Measurements from ENCODE around the gene TBCD.

Gene TBCD

GRCh38 chr17:82923366-82924113 lies 171.7 kb downstream of the TBCD start:
- no peak for DNase-seq (ENCODE audit: low read depth in 3 of 3)

GRCh38 chr17:82924214-82924613 lies 172.3 kb downstream of the TBCD start:
- no peak for DNase-seq (ENCODE audit: low read depth in 3 of 3)

- DNase-seq (ENCODE audit: low read depth in 3 of 3), result no peak
Measured at GRCh38 chr17:82924812-82925211, 172.9 kb downstream of the TBCD start.

- no peak for DNase-seq (ENCODE audit: low read depth in 3 of 3)
Measured at GRCh38 chr17:82925336-82925735, 173.5 kb downstream of the TBCD start.

GRCh38 chr17:82926081-82926480 lies 174.2 kb downstream of the TBCD start:
- no peak for DNase-seq (ENCODE audit: low read depth in 3 of 3)

- DNase-seq (ENCODE audit: low read depth in 3 of 3), result no peak
Measured at GRCh38 chr17:82926716-82927115, 174.9 kb downstream of the TBCD start.

- DNase-seq (ENCODE audit: low read depth in 3 of 3), result no peak
Measured at GRCh38 chr17:82927311-82927660, 175.4 kb downstream of the TBCD start.

GRCh38 chr17:82927661-82928601 lies 176.1 kb downstream of the TBCD start:
- DNase-seq (ENCODE audit: low read depth in 3 of 3), result no peak

GRCh38 chr17:82929011-82929622 lies 177.3 kb downstream of the TBCD start:
- no peak for DNase-seq (ENCODE audit: low read depth in 3 of 3)

GRCh38 chr17:82929676-82930042 lies 177.8 kb downstream of the TBCD start:
- DNase-seq (ENCODE audit: low read depth in 3 of 3), result no peak

GRCh38 chr17:82930043-82930923 lies 178.4 kb downstream of the TBCD start:
- no peak for DNase-seq (ENCODE audit: low read depth in 3 of 3)

GRCh38 chr17:82930924-82931698 lies 179.2 kb downstream of the TBCD start:
- DNase-seq (ENCODE audit: low read depth in 3 of 3), result no peak

- DNase-seq (ENCODE audit: low read depth in 3 of 3), result no peak
Measured at GRCh38 chr17:82931699-82932517, 180.0 kb downstream of the TBCD start.

- DNase-seq (ENCODE audit: low read depth in 3 of 3), result no peak
Measured at GRCh38 chr17:82932518-82933310, 180.8 kb downstream of the TBCD start.

- no peak for DNase-seq (ENCODE audit: low read depth in 3 of 3)
Measured at GRCh38 chr17:82933911-82934310, 182.0 kb downstream of the TBCD start.

- DNase-seq (ENCODE audit: low read depth in 3 of 3), result no peak
Measured at GRCh38 chr17:82935966-82936767, 184.3 kb downstream of the TBCD start.

- DNase-seq (ENCODE audit: low read depth in 3 of 3), result no peak
Measured at GRCh38 chr17:82936768-82937171, 184.9 kb downstream of the TBCD start.
